ENCODE measurements around the gene KCNH8.
"Not testable (repeated sequence)": the region's sequence is repeated elsewhere in the genome, so short reads cannot be mapped to it uniquely, and the experiment has no call there.

KCNH8 gene

GRCh38 chr3:19147905-19148767 is at the start of gene KCNH8:
Gene KCNH8 (plus strand): TSS chr3:19148510. CDS start chr3:19148720, 210 bp downstream.
- peak; percentile 31 for DNase-seq (ENCODE audit: extremely low spot score)

GRCh38 chr3:19102654-19103290 is 45.5 kb upstream of the KCNH8 start:
- POLR2A ChIA-PET; CTCF ChIA-PET; DNase-seq (ENCODE audit: extremely low spot score): not testable (repeated sequence)

More at GRCh38 chr3:19147905-19148767, at the start of gene KCNH8:
- no peak for TF ChIP-seq CTCF (IDR thresholded peaks at IDR 0.05; ENCODE audit: control extremely low read depth, extremely low read depth, low read depth, missing control alignments)
- POLR2A ChIA-PET, result no interaction called here
- CTCF ChIA-PET, result interaction anchor here (0.7 to 1.6 kb wide), 5 partner anchors 12 to 719 kb away, joined by 3 to 6 read pairs (median 3); no protein-coding TSS in a partner anchor

- ChIA-PET CTCF (no interaction called here), POLR2A (no interaction called here)
- no peak for DNase-seq (ENCODE audit: extremely low spot score)
- no peak for TF ChIP-seq CTCF (IDR thresholded peaks at IDR 0.05; ENCODE audit: control extremely low read depth, extremely low read depth, low read depth, missing control alignments)
Measured at GRCh38 chr3:19103510-19103909, 44.8 kb upstream of the KCNH8 start.

GRCh38 chr3:19104459-19104858 is 43.9 kb upstream of the KCNH8 start:
- ChIA-PET POLR2A (no interaction called here), CTCF (no interaction called here)
- TF ChIP-seq CTCF (IDR thresholded peaks at IDR 0.05; ENCODE audit: control extremely low read depth, extremely low read depth, low read depth, missing control alignments), result no peak
- no peak for DNase-seq (ENCODE audit: extremely low spot score)

- no peak for TF ChIP-seq CTCF (IDR thresholded peaks at IDR 0.05; ENCODE audit: control extremely low read depth, extremely low read depth, low read depth, missing control alignments)
- ChIA-PET POLR2A (no interaction called here), CTCF (interaction anchor here (0.8 to 1.9 kb wide), 2 partner anchors 13 to 15 kb away, joined by 3 to 8 read pairs; no protein-coding TSS in a partner anchor)
- DNase-seq (ENCODE audit: extremely low spot score), result no peak
Measured at GRCh38 chr3:19105826-19106225, 42.5 kb upstream of the KCNH8 start.

GRCh38 chr3:19106307-19106706 is 42.0 kb upstream of the KCNH8 start:
- ChIA-PET POLR2A (no interaction called here), CTCF (interaction anchor here (0.8 to 1.9 kb wide), 2 partner anchors 13 to 15 kb away, joined by 3 to 8 read pairs; no protein-coding TSS in a partner anchor)
- TF ChIP-seq CTCF (IDR thresholded peaks at IDR 0.05; ENCODE audit: control extremely low read depth, extremely low read depth, low read depth, missing control alignments), result no peak
- no peak for DNase-seq (ENCODE audit: extremely low spot score)

- ChIA-PET CTCF (interaction anchor here (1.6 to 1.9 kb wide), 2 partner anchors 16 to 82 kb away, joined by 4 to 8 read pairs; no protein-coding TSS in a partner anchor), POLR2A (no interaction called here)
- TF ChIP-seq CTCF (IDR thresholded peaks at IDR 0.05; ENCODE audit: control extremely low read depth, extremely low read depth, low read depth, missing control alignments), result no peak
- DNase-seq (ENCODE audit: extremely low spot score), result no peak
Measured at GRCh38 chr3:19107719-19108118, 40.6 kb upstream of the KCNH8 start.

Measured in GM10248 (cell line).